Measurements from ENCODE around the gene TNFRSF11A. TPM values are rescaled to one million over a fixed set of nuclear protein-coding genes. Genes with fewer than 3 reads are reported as not detected.

Gene TNFRSF11A
- total and polyA plus RNA-seq, 12 donors: 0.29 to 2.7 (median 0.78) TPM

GRCh38 chr18:62335494-62335893 lies 10.4 kb downstream of the TNFRSF11A start:
- DNase-seq (no peak), ATAC-seq (no peak)
- no peak overlapping the region for H3K4me3 ChIP-seq
- no peak overlapping the region for H3K27ac ChIP-seq
- intact Hi-C loops (cut with DNase I): no loop called here
- no peaks in the 10 kb centered on the region for H3K9me3 ChIP-seq
- no peak for TF ChIP-seq CTCF (IDR thresholded peaks at IDR 0.05)
- peaks cover 0 to 33% (median 0%) of the 10 kb centered on the region in 9 donors for H3K4me1 ChIP-seq
- H3K36me3 ChIP-seq: no peaks in the 10 kb centered on the region
- peaks cover 0 to 82% (median 31%) of the 10 kb centered on the region in 7 donors for H3K27me3 ChIP-seq
- WGBS, 2 donors: 78 to 87% methylated on average over 5 of the region's 5 CpGs

GRCh38 chr18:62336618-62337017 lies 11.5 kb downstream of the TNFRSF11A start:
- Histone ChIP-seq H3K4me3 (no peak overlapping the region), H3K4me1 (peaks cover 0 to 27% (median 0%) of the 10 kb centered on the region in 9 donors), H3K36me3 (no peaks in the 10 kb centered on the region), H3K27ac (no peak overlapping the region), H3K27me3 (peaks cover 0 to 80% (median 22%) of the 10 kb centered on the region in 7 donors), H3K9me3 (no peaks in the 10 kb centered on the region)
- intact Hi-C loops (cut with DNase I): no loop called here
- WGBS, 2 donors: 81 to 86% methylated on average over 5 of the region's 5 CpGs
- DNase-seq: no peak
- no peak for TF ChIP-seq CTCF (IDR thresholded peaks at IDR 0.05)
- ATAC-seq: no peak

GRCh38 chr18:62337336-62337735 lies 12.2 kb downstream of the TNFRSF11A start:
- ATAC-seq (no peak), DNase-seq (no peak)
- Histone ChIP-seq H3K4me1 (peaks cover 0 to 21% (median 0%) of the 10 kb centered on the region in 9 donors), H3K4me3 (no peak overlapping the region), H3K27ac (no peak overlapping the region), H3K9me3 (no peaks in the 10 kb centered on the region), H3K36me3 (no peaks in the 10 kb centered on the region), H3K27me3 (peaks cover 0 to 73% (median 19%) of the 10 kb centered on the region in 7 donors)
- TF ChIP-seq CTCF (IDR thresholded peaks at IDR 0.05): no peak
- intact Hi-C loops (cut with DNase I): no loop called here
- 82 to 90% methylated on average over 7 of the region's 7 CpGs for whole genome bisulfite sequencing, 2 donors

GRCh38 chr18:62338446-62339105 lies 13.5 kb downstream of the TNFRSF11A start:
- Histone ChIP-seq H3K27ac (no peak overlapping the region), H3K27me3 (peaks cover 0 to 62% (median 12%) of the 10 kb centered on the region in 7 donors), H3K4me3 (no peak overlapping the region), H3K9me3 (no peaks in the 10 kb centered on the region), H3K36me3 (no peaks in the 10 kb centered on the region), H3K4me1 (peaks cover 0 to 10% (median 0%) of the 10 kb centered on the region in 9 donors)
- intact Hi-C loops (cut with DNase I): no loop called here
- WGBS, 2 donors: 56 to 61% methylated on average over 10 of the region's 10 CpGs
- ATAC-seq (no peak), DNase-seq (no peak)
- TF ChIP-seq CTCF (IDR thresholded peaks at IDR 0.05): no peak

All from heart right ventricle (tissue), 16 donors.